ENCODE measurements around the gene MREG. TPM values are rescaled to one million over a fixed set of nuclear protein-coding genes. Genes with fewer than 3 reads are reported as not detected.

The MREG gene
- total RNA-seq, 1 donor from 2014 or later = 48.4 TPM

DNA sequence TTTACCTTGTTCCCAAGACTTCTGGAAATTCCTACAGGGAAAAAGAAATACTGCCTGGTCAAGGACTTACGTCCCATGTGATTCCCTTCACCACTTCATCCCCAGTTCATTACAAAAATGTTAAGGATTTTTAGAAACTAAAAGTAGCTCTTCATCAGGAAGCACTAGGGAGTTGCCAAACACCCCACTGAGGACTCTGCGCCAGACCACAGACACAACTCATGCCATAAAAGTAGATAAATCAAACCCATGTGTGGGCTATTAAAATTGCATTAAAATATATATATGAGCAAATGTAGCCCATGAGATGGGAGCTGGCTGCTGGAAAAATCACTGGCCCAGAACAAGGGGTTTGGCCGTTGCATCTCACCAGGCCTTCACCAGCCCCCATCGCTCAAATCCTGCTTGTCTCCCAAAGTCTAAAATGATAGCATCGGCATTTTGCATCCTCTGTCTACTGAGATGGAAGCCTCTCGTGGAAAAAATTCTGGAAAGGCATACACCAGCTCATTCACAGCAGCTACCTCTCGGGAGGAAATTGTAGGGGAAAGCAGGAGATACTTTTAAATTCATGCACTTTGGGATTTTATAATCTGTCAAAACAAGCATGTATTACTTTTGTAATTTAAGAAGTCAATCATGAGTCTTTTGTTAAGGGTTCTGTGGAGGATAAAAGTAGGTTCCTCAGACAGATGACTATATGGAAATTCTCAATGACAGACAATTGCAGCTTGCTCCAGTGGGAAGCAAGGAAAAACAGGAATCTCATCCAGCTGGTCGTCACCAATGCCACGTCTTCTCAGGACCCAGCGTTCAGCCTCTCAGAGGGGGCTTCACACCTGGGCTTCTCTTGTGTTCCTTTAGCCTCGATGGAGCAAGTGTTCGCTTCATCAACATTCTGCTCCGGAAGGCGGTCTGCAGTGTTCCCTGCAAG is 113.9 kb downstream of the MREG start:
- no peaks in the 10 kb centered on the region for H3K36me3 Mint-ChIP-seq (ENCODE audit: unreplicated experiment)
- H3K27me3 Mint-ChIP-seq (ENCODE audit: unreplicated experiment) = peaks cover 2% of the 10 kb centered on the region
- TF ChIP-seq, protein P1, sequence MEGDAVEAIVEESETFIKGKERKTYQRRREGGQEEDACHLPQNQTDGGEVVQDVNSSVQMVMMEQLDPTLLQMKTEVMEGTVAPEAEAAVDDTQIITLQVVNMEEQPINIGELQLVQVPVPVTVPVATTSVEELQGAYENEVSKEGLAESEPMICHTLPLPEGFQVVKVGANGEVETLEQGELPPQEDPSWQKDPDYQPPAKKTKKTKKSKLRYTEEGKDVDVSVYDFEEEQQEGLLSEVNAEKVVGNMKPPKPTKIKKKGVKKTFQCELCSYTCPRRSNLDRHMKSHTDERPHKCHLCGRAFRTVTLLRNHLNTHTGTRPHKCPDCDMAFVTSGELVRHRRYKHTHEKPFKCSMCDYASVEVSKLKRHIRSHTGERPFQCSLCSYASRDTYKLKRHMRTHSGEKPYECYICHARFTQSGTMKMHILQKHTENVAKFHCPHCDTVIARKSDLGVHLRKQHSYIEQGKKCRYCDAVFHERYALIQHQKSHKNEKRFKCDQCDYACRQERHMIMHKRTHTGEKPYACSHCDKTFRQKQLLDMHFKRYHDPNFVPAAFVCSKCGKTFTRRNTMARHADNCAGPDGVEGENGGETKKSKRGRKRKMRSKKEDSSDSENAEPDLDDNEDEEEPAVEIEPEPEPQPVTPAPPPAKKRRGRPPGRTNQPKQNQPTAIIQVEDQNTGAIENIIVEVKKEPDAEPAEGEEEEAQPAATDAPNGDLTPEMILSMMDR (IDR thresholded peaks at IDR 0.05; ENCODE audit: partially characterized antibody, unreplicated experiment) = no peak
- H3K4me3 Mint-ChIP-seq (ENCODE audit: unreplicated experiment) = no peak overlapping the region
- H3K27ac Mint-ChIP-seq (ENCODE audit: unreplicated experiment) = no peak overlapping the region
- H3K4me1 Mint-ChIP-seq (ENCODE audit: low read depth, unreplicated experiment) = no peaks in the 10 kb centered on the region
- no peaks in the 10 kb centered on the region for H3K9me3 Mint-ChIP-seq (ENCODE audit: unreplicated experiment)
- DNase-seq = no peak

DNA sequence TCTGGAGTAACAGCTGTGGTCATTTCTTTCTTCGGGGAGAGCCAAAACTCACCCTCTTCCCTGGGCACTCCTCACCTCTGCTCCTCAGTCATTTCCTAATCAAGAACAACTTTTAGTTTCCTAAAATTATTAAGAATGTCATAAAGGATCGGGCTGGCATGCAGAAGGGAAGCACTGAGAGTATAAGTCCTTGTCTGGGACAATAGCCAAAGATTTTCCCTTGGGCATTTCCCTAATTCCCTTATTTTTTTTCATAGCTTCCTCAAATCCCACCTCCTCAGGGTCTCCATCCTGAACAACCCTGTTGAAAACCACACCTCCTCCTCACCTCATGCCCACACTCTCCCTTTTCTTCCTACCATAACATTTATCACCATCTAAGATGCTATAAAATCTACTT is 115.0 kb downstream of the MREG start:
- TF ChIP-seq, protein P1 (IDR thresholded peaks at IDR 0.05; ENCODE audit: partially characterized antibody, unreplicated experiment) = no peak
- H3K4me3 Mint-ChIP-seq (ENCODE audit: unreplicated experiment) = no peak overlapping the region
- no peaks in the 10 kb centered on the region for H3K36me3 Mint-ChIP-seq (ENCODE audit: unreplicated experiment)
- H3K4me1 Mint-ChIP-seq (ENCODE audit: low read depth, unreplicated experiment) = no peaks in the 10 kb centered on the region
- H3K9me3 Mint-ChIP-seq (ENCODE audit: unreplicated experiment) = no peaks in the 10 kb centered on the region
- no peak overlapping the region for H3K27ac Mint-ChIP-seq (ENCODE audit: unreplicated experiment)
- peaks cover 2% of the 10 kb centered on the region for H3K27me3 Mint-ChIP-seq (ENCODE audit: unreplicated experiment)
- no peak for DNase-seq

DNA sequence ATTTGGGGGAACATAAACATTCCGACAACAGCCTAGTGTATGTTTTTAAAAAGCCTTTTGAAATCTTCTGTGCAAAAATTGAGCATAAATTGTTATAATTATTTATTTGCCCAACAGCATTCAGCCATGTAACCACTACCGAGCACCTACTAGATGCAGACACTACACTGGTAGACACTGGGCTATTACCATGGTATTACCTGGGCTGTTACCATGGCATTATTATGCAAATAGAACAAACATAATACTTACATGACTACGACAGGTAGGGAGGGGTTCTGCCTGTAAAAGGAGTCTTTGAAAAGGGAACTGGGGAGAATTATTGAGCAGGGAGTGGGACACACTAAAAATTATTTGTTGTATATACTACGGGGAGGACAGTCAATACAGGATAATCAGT is 116.4 kb downstream of the MREG start:
- Mint-ChIP-seq H3K9me3 (ENCODE audit: unreplicated experiment) (no peaks in the 10 kb centered on the region), H3K4me3 (ENCODE audit: unreplicated experiment) (no peak overlapping the region), H3K27ac (ENCODE audit: unreplicated experiment) (no peak overlapping the region), H3K4me1 (ENCODE audit: low read depth, unreplicated experiment) (no peaks in the 10 kb centered on the region), H3K36me3 (ENCODE audit: unreplicated experiment) (no peaks in the 10 kb centered on the region), H3K27me3 (ENCODE audit: unreplicated experiment) (no peaks in the 10 kb centered on the region)
- no peak for DNase-seq
- TF ChIP-seq, protein P1 (IDR thresholded peaks at IDR 0.05; ENCODE audit: partially characterized antibody, unreplicated experiment) = no peak

DNA sequence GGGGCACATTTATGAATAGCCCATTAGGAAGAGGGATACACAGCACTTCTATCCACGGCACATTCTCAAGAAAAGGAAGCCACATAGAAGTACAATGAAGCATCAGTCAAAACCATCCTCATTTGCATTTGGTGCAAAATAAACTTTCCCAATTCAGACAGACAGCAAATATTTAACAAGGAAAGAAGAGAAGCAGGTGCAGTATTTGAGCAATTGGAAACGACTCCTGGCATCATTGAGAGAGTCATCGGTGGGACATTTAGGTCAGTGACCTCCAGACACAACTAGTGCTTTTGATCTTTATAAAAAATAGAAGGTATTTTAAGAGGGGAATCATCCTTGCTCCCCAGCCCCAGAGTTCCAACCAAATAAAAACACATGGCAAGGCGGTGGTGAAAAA is 118.0 kb downstream of the MREG start:
- no peak overlapping the region for H3K27ac Mint-ChIP-seq (ENCODE audit: unreplicated experiment)
- H3K9me3 Mint-ChIP-seq (ENCODE audit: unreplicated experiment) = no peaks in the 10 kb centered on the region
- no peaks in the 10 kb centered on the region for H3K27me3 Mint-ChIP-seq (ENCODE audit: unreplicated experiment)
- TF ChIP-seq, protein P1 (IDR thresholded peaks at IDR 0.05; ENCODE audit: partially characterized antibody, unreplicated experiment) = no peak
- no peaks in the 10 kb centered on the region for H3K36me3 Mint-ChIP-seq (ENCODE audit: unreplicated experiment)
- H3K4me3 Mint-ChIP-seq (ENCODE audit: unreplicated experiment) = no peak overlapping the region
- DNase-seq = no peak
- H3K4me1 Mint-ChIP-seq (ENCODE audit: low read depth, unreplicated experiment) = no peaks in the 10 kb centered on the region

Other genes starting within 250 kb of the MREG start
- gene PECR, start 68.3 kb upstream of the MREG start, total RNA-seq (ENCODE audit: unreplicated experiment) = 33.0 TPM
- 166 TPM for gene TMEM169, start 68.4 kb upstream of the MREG start, total RNA-seq (ENCODE audit: unreplicated experiment)
- 254 TPM for gene XRCC5, start 95.8 kb upstream of the MREG start, total RNA-seq (ENCODE audit: unreplicated experiment)

All from glutamatergic neuron (in vitro differentiated cells).